Stimulated activated CD4-positive, alpha-beta T cell treated with anti-CD3 and anti-CD28 coated beads, Interleukin-1b, Interleukin-23, amount 100 ng/mL, for 1 hour (primary cell): ENCODE data around the gene INPP5F.
"Not testable (repeated sequence)": the region's sequence is repeated elsewhere in the genome, so short reads cannot be mapped to it uniquely, and the experiment has no call there.

Experiments used
- DNase-seq, 2 donors: peaks; one replicate each; pipeline ENCODE4 v3.0.0-alpha.2; 2020; ENCODE audit warnings: low read depth in 2 of 2

INPP5F gene

DNA sequence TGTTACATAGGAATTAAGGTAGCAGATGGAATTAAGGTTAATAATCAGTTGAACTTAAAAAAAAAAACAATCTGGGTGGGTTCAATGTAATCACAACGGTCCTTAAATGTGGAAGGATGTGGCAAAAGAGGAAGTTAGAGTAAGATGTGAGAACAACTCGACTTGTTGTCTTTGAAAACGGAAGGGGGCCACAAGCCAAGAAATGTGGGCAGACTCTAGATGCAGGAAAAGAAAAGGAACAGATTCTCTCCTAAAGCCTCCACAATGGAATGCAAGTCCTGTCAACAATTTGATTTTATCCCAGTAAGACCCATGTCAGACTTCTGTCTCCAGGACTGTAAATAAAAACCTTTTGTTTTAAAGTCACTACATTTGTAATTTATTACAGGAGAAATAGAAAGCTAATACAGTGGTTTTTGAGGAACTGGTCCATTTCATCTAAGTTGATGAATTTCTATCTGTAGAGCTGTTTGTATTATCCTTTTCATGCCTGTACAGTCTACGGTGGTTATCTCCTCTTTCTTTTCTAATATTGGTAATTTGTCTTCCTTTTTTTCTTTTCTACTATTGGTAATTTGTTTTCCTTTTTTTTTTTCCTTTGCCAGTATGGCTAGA, 138.2 kb downstream of the INPP5F start:
- DNase-seq: no peak

DNA sequence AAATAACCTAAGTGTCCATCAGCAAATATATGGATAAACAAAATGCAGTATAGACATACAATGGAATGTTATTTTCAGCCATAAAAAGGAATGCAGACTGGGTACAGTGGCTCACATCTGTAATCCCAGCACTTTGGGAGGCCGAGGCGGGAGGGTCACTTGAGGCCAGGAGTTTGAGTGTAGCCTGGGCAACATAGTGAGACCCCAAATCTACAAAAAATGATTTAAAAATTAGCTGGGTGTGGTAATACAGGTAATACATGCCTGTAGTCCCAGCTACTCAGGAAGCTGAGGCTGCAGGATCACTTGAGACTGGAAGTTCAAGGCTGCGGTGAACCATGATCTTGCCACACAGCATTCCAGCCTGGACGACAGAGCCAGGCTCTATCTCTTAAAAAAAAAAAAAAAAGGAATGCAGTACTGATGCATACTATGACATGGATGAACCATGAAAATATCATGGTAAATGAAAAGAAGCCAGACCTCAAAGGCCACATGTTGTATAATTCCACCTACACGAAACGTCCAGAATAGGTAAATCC, 139.9 kb downstream of the INPP5F start:
- no peak for DNase-seq

DNA sequence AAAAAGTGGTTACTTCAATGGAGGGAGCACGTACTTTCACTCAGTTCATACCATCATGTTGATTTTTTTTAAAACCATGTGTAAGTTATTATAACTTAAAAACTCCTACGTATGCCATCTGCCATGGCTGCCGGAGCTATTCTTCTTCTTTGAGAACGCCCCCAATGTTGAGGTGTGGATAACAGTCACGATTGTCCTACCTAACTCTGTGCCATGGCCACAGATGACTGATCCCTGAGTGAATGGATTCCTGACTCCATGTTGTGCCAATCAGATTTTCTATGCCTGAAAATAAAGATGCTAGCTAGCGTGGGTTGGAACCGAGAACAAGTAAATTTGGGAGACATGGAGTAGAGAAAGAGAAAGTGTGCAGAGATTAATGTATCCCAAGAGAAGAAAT, 141.5 kb downstream of the INPP5F start:
- DNase-seq: no peak

DNA sequence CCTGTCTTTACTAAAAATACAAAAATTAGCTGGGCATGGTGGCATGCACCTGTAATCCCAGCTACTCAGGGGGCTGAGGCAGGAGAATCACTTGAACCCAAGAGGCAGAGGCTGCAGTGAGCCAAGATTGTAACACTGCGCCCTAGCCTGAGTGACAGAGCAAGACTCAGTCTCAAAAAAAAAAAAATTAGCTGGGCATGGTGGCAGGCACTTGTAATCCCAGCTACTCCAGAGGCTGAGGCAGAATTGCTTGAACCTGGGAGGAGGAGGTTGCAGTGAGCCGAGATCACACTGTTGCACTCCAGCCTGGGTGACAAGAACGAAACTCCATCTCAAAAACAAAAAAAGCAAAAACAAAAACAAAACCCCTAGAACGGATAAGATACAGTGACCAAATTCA, 143.5 kb downstream of the INPP5F start:
- DNase-seq: not testable (repeated sequence)

DNA sequence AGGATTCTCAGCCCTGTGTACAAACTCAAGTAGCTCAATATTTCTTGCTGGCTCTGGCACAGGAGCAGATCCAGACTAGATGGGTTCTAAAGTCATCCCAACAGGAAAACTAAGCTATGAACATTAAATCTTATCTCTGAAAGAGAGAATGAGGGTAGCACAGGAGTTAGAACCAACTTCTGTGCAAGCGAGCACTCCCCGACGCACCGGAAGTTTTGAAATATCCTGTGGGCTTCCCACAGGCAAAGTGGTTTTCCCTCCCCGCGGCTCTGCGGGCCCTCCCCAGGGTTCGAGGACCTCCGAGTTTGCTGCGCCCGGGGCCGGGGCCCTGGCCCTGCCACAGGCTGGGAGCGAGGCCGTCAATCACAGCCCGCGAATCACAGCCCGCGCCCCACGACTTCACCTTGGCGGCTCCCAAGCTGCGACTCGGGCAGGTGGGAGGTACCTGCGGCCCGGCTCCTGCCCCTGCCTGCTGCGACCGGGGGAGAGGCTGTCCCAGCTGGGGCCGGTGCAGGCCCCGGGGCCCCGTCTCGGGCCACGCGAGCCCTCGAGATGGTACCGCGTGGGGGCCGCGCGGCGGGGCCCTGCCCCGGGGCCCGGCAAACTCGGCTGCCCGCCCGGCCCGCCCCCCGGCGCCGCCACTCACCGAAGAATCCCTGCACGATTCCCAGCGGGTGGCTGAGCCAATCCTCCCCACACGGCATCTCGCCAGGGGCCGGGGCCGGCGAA, 146.2 kb downstream of the INPP5F start:
- peak in 1 of 2 donors; percentile 23 for DNase-seq

DNA sequence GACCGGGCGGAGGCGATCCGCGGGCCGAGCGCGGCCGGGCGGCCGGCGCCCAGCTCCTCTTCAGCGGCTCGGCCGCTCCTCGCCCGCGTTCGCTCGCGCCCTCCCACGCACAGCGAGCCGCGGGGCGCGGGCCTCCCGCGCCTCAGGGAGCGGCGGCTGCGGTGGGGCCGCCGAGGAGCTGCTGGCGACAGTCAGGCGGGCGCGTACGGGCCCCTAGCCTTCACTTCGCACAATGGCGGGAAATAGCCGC, 146.7 kb downstream of the INPP5F start, which contains the start of gene MCMBP:
MCMBP (minus strand) TSS at position 234 of the 250 bp plus-strand sequence. CDS start 259 bp downstream, outside the sequence.
- no peak for DNase-seq

DNA sequence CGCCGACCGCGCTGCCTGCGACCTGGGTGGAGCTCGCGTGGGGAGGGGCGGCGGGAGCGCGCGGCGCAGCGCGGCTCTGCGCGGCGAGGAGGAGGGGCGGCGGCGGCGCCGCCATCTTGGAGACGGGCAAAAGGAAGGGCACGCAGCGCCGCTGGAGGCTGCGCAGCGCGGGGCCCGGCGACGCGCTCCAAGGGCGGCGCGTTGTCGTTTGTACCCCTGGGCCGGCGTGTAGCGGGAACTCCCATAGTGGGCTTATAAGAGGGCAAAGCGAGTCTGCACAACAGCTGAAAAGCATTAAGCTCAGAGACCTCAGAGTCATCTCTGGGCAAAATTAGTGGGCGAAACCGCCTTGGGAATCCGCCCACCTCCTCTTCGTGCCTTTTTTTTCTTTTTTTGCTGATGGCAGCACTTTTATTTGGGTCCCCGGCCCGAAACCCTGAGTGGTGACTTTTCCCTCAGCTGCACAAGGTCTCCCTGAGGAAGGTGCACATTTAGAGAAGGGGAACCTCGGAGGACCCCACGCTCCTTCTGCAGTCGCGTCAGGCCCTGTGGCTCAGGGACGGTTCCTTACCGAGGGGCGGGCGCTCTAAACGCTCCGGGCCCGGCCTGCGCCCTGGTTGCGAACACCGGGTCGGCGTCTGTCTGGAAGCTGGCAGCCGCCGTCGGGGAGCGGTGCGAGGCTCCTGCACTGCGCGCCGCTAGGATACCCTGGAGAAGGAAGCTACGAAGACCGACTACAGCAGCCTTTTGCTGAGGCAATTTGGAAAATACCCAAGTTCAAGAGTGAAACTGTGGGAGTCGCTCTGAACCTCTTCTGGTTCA, 147.2 kb downstream of the INPP5F start:
- DNase-seq: peak; percentile 64 to 67

DNA sequence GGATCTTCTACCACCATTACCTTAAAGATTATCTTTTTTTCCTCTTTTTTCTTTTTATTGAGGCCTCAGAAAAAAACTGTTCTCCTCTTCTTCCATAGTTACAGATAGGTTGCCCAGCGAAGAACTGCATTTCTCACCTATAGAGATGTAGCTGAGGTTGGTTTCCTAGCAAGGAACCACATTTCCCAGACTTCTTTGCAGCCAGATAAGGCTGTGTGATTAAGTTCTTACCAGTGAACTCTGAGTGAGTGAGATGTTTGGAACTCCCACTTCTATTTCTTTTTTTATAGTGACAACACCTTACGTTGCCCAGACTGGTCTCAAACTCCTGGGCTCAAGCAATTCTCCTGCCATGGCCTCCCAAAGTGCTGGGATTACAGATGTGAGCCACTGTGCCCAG, 152.7 kb downstream of the INPP5F start:
- no peak for DNase-seq
